ENCODE measurements around the gene ADGRF1.
"Not testable (repeated sequence)": the region's sequence is repeated elsewhere in the genome, so short reads cannot be mapped to it uniquely, and the experiment has no call there.

ADGRF1 gene

DNA sequence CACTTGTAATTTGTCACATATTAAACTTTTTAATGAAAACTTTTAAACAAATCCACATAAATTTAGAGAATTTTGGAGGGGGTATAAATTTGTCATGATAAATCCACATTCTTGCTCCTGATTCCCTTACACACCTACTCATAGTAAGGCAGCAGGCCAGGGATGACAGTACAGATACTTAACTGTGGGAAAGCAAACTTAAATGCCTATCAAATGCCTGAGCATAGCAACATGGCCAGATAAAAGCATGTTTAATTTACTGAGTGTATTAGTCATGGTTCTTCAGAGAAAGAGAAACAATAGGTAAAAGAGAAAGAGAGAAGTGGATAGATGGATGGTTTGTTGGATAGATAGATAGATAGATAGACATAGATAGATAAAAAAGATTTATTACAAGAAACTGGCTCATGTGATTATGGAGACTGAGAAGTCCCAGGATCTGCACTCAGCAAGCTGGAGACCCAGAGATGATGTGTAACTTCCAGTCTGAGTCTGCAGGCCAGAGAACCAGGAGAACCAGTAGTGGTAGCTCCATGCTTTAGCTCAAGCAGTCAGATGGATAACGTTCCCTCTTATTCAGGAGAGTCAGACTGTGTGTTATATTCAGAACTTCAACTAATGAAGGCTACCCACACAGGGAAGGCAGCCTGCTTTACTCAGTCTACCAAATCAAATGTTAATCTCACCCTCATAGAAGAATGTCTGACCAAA is 15.9 kb upstream of the ADGRF1 start:
- H3K36me3 ChIP-seq (ENCODE audit: insufficient read depth, low read length) = no peaks in the 10 kb centered on the region
- no peak overlapping the region for H3K4me2 ChIP-seq (ENCODE audit: low read depth, low read length, poor library complexity, severe bottlenecking)
- H3K4me3 ChIP-seq (ENCODE audit: low read length, poor library complexity, severe bottlenecking) = no peak overlapping the region
- H3K79me2 ChIP-seq (ENCODE audit: insufficient read depth, low read length) = no peaks in the 10 kb centered on the region
- H3K9me2 ChIP-seq (replicated peaks; ENCODE audit: low read depth, low read length) = no peaks in the 10 kb centered on the region
- H3F3A ChIP-seq (ENCODE audit: low read depth) = no peaks in the 10 kb centered on the region
- H3K9me3 ChIP-seq (ENCODE audit: insufficient read depth, low read depth, low read length) = no peaks in the 10 kb centered on the region
- H3K9ac ChIP-seq (ENCODE audit: low read depth, low read length, poor library complexity, severe bottlenecking) = no peak overlapping the region
- H4K20me1 ChIP-seq (ENCODE audit: insufficient read depth, low read length, poor library complexity, severe bottlenecking) = no peaks in the 10 kb centered on the region
- TF ChIP-seq EZH2phosphoT487 (IDR thresholded peaks at IDR 0.05; ENCODE audit: borderline replicate concordance) = no peak
- TF ChIP-seq, protein P1, sequence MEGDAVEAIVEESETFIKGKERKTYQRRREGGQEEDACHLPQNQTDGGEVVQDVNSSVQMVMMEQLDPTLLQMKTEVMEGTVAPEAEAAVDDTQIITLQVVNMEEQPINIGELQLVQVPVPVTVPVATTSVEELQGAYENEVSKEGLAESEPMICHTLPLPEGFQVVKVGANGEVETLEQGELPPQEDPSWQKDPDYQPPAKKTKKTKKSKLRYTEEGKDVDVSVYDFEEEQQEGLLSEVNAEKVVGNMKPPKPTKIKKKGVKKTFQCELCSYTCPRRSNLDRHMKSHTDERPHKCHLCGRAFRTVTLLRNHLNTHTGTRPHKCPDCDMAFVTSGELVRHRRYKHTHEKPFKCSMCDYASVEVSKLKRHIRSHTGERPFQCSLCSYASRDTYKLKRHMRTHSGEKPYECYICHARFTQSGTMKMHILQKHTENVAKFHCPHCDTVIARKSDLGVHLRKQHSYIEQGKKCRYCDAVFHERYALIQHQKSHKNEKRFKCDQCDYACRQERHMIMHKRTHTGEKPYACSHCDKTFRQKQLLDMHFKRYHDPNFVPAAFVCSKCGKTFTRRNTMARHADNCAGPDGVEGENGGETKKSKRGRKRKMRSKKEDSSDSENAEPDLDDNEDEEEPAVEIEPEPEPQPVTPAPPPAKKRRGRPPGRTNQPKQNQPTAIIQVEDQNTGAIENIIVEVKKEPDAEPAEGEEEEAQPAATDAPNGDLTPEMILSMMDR (conservative IDR thresholded peaks at IDR 0.05; ENCODE audit: low read length) = no peak
- H3K27me3 ChIP-seq (ENCODE audit: insufficient read depth, low read length, poor library complexity, severe bottlenecking) = no peaks in the 10 kb centered on the region
- H2AFZ ChIP-seq (ENCODE audit: low read length) = no peak overlapping the region
- H3K4me1 ChIP-seq (ENCODE audit: insufficient read depth, low read length, poor library complexity, severe bottlenecking) = peaks cover 7% of the 10 kb centered on the region

DNA sequence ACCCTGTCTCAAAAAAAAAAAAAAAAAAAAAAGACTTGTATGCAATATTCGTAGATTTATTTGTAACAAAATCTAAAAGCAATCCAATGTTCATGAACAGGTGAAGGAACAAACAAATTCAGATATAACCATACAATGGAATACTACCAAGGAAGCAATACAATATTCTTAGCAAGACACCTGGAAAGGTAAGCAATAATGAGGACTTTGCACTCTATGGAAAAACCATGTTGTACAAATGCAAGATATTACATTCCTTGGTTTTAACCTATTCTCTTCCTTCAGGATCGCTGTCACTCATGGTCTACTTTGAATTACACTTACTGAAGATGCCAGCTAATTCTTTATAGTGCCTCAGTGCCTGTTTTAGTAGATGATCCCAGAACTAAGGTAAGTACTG is 14.7 kb upstream of the ADGRF1 start:
- Histone ChIP-seq H2AFZ (ENCODE audit: low read length) (no peak overlapping the region), H3K9me2 (replicated peaks; ENCODE audit: low read depth, low read length) (no peaks in the 10 kb centered on the region), H3K4me1 (ENCODE audit: insufficient read depth, low read length, poor library complexity, severe bottlenecking) (peaks cover 6% of the 10 kb centered on the region), H3K4me3 (ENCODE audit: low read length, poor library complexity, severe bottlenecking) (no peak overlapping the region), H3K36me3 (ENCODE audit: insufficient read depth, low read length) (no peaks in the 10 kb centered on the region), H3K9ac (ENCODE audit: low read depth, low read length, poor library complexity, severe bottlenecking) (no peak overlapping the region), H3K27me3 (ENCODE audit: insufficient read depth, low read length, poor library complexity, severe bottlenecking) (no peaks in the 10 kb centered on the region), H3K4me2 (ENCODE audit: low read depth, low read length, poor library complexity, severe bottlenecking) (no peak overlapping the region), H3F3A (ENCODE audit: low read depth) (no peaks in the 10 kb centered on the region), H4K20me1 (ENCODE audit: insufficient read depth, low read length, poor library complexity, severe bottlenecking) (no peaks in the 10 kb centered on the region), H3K79me2 (ENCODE audit: insufficient read depth, low read length) (no peaks in the 10 kb centered on the region), H3K9me3 (ENCODE audit: insufficient read depth, low read depth, low read length) (no peaks in the 10 kb centered on the region)
- TF ChIP-seq, protein P1 (conservative IDR thresholded peaks at IDR 0.05; ENCODE audit: low read length) = no peak

DNA sequence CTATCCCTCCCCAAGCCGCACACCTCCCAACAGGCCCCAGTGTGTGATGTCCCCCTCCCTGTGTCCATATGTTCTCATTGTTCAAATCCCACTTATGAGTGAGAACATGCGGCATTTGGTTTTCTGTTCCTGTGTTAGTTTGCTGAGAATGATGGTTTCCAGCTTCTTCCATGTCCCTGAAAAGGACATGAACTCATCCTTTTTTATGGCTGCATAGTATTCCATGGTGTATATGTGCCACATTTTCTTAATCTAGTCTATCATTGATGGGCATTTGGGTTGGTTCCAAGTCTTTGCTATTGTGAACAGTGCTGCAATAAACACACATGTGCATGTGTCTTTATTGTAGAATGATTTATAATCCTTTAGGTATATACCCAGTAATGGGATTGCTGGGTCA is 12.2 kb upstream of the ADGRF1 start:
- H3K4me2 ChIP-seq (ENCODE audit: low read depth, low read length, poor library complexity, severe bottlenecking); H3K9me2 ChIP-seq (replicated peaks; ENCODE audit: low read depth, low read length); H3K36me3 ChIP-seq (ENCODE audit: insufficient read depth, low read length); H3K4me3 ChIP-seq (ENCODE audit: low read length, poor library complexity, severe bottlenecking); H2AFZ ChIP-seq (ENCODE audit: low read length); H3K4me1 ChIP-seq (ENCODE audit: insufficient read depth, low read length, poor library complexity, severe bottlenecking); H3F3A ChIP-seq (ENCODE audit: low read depth); H3K9me3 ChIP-seq (ENCODE audit: insufficient read depth, low read depth, low read length); H3K9ac ChIP-seq (ENCODE audit: low read depth, low read length, poor library complexity, severe bottlenecking); H3K27me3 ChIP-seq (ENCODE audit: insufficient read depth, low read length, poor library complexity, severe bottlenecking); H4K20me1 ChIP-seq (ENCODE audit: insufficient read depth, low read length, poor library complexity, severe bottlenecking); H3K79me2 ChIP-seq (ENCODE audit: insufficient read depth, low read length): not testable (repeated sequence)

DNA sequence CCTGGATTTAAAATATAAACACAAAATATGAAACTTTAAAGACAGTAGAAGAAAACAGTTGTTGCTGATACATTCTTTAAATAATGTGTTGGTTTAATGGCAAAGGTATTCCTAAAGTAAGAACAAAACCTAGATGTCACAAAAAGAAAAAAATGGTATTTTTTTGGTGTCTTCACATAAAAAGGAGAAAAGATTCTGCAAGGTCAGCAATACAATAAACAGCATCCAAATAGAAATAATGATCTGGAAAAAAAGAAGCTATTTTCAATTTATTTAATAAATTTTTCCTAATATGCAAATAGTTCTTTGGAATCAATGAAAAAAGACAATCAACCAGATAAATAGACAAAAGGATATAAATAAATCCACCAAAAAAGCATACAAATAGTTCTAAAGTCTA is 6.5 kb upstream of the ADGRF1 start:
- Histone ChIP-seq H4K20me1 (ENCODE audit: insufficient read depth, low read length, poor library complexity, severe bottlenecking) (no peaks in the 10 kb centered on the region), H3K9me3 (ENCODE audit: insufficient read depth, low read depth, low read length) (no peaks in the 10 kb centered on the region), H2AFZ (ENCODE audit: low read length) (no peak overlapping the region), H3K9ac (ENCODE audit: low read depth, low read length, poor library complexity, severe bottlenecking) (no peak overlapping the region), H3K4me1 (ENCODE audit: insufficient read depth, low read length, poor library complexity, severe bottlenecking) (no peaks in the 10 kb centered on the region), H3K4me3 (ENCODE audit: low read length, poor library complexity, severe bottlenecking) (no peak overlapping the region), H3K4me2 (ENCODE audit: low read depth, low read length, poor library complexity, severe bottlenecking) (no peak overlapping the region), H3K27me3 (ENCODE audit: insufficient read depth, low read length, poor library complexity, severe bottlenecking) (no peaks in the 10 kb centered on the region), H3F3A (ENCODE audit: low read depth) (no peaks in the 10 kb centered on the region), H3K36me3 (ENCODE audit: insufficient read depth, low read length) (no peaks in the 10 kb centered on the region), H3K79me2 (ENCODE audit: insufficient read depth, low read length) (no peaks in the 10 kb centered on the region), H3K9me2 (replicated peaks; ENCODE audit: low read depth, low read length) (no peaks in the 10 kb centered on the region)
- no peak for TF ChIP-seq EZH2phosphoT487 (IDR thresholded peaks at IDR 0.05; ENCODE audit: borderline replicate concordance)
- TF ChIP-seq, protein P1 (conservative IDR thresholded peaks at IDR 0.05; ENCODE audit: low read length) = no peak

All from Loucy (cell line).